ENCODE measurements around the gene WDR26. TPM values are rescaled to one million over a fixed set of nuclear protein-coding genes. Genes with fewer than 3 reads are reported as not detected.
"Not testable (repeated sequence)": the region's sequence is repeated elsewhere in the genome, so short reads cannot be mapped to it uniquely, and the experiment has no call there.

WDR26 gene
- total RNA-seq, 1 experiment from 2014 or later = 52.6 TPM

DNA sequence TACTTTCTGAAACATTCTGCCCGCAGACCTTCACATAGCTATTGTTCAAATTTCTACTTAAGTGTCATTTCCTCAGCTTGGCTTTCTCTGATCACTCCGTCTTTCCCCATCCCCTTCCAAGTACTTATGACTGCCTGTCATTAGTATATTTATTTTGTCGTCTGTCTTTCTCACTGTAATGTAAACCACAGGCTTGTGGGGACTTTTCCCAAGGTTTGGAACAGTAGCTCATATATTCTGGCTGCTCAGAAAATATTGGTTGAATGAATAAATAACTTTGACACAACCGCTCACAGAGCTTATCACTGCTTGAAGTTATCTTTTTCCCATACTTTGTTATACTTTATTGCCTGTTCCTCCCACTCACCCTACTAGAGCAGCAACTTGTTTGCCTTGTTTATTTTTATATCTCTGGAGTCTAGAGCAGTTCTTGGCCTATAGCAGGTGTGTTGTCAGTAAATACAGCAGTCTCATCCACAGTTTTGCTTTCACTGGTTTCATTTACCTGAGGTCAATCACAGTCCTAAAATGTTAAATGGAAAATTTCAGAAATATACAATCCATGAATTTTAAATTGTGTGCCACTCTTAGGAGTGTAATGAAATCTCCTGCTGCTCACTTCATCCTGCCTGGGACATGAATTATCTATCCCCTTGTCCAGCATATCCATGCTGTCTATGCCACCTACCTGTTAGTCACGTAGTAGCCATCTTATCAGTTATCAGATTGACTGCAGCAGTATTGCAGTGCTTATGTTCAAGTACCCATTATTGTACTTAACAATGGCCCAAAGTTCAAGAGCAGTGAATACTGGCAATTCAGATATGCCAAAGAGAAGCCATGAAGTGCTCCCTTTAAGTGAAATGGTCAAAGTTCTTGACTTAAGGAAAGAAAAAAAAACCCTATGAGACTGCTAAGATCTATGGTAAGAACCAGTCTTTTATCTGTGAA is 80.3 kb downstream of the WDR26 start:
- DNase-seq (ENCODE audit: extremely low read depth, low read depth) = no peak

DNA sequence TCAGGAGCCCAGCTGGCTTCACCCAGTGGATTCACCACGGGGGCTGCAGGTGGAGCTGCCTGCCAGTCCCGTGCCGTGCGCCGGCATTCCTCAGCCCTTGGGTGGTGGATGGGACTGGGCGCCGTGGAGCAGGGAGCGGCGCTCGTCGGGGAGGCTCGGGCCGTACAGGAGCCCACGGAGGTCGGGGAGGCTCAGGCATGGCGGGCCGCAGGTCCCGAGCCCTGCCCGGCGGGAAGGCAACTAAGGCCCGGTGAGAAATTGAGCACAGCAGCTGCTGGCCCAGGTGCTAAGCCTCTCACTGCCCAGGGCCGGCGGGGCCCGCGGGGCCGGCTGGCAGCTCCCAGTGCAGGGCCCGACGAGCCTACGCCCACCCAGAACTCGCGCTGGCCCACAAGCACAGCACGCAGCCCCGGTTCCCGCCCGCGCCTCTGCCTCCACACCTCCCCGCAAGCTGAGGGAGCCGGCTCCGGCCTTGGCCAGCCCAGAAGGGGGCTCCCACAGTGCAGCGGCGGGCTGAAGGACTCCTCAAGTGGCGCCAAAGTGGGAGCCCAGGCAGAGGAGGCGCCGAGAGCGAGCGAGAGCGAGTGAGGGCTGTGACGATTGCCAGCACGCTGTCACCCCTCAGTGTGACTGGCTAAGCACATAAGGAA is 82.0 kb downstream of the WDR26 start:
- DNase-seq (ENCODE audit: extremely low read depth, low read depth) = not testable (repeated sequence)

GRCh38 chr1:224349716-224350115 is 84.9 kb downstream of the WDR26 start:
- DNase-seq (ENCODE audit: extremely low read depth, low read depth) = not testable (repeated sequence)

DNA sequence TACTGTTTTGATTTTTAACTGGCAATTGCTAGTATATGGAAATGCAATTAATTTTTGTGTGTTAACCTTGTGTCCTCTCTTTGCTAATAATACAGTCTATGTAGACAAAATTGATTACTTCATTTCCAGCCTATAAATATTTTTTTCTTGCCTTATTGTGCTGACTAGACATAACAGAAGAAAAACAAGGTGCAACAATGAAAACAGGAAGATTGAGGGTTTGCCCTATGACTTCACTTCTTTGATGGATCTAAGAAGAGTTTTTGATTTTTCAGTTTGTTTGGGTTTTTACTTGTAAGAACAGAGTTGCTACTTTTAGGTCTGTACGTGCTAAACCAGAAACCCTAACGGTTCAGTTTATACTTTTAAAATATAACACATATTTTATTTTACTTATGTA is 86.5 kb downstream of the WDR26 start:
- no peak for DNase-seq (ENCODE audit: extremely low read depth, low read depth)

DNA sequence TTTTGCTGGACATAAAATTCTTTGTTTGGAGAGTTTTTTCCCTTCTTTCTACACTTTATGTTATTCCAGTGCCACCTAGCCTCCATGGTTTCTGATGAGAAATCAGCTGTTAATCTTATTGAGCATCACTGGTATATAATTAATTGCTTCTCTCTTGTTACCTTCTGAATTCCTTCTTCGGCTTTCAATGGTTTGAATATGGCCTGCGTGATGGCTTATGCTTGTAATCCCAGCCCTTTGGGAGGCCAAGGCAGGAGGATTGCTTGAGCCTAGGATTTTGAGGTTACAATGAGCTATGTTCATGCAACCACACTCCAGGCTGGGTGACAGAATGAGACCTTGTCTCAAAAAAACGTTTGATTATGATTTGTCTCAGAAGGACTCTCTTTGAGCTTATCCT is 90.9 kb downstream of the WDR26 start:
- no peak for DNase-seq (ENCODE audit: extremely low read depth, low read depth)

DNA sequence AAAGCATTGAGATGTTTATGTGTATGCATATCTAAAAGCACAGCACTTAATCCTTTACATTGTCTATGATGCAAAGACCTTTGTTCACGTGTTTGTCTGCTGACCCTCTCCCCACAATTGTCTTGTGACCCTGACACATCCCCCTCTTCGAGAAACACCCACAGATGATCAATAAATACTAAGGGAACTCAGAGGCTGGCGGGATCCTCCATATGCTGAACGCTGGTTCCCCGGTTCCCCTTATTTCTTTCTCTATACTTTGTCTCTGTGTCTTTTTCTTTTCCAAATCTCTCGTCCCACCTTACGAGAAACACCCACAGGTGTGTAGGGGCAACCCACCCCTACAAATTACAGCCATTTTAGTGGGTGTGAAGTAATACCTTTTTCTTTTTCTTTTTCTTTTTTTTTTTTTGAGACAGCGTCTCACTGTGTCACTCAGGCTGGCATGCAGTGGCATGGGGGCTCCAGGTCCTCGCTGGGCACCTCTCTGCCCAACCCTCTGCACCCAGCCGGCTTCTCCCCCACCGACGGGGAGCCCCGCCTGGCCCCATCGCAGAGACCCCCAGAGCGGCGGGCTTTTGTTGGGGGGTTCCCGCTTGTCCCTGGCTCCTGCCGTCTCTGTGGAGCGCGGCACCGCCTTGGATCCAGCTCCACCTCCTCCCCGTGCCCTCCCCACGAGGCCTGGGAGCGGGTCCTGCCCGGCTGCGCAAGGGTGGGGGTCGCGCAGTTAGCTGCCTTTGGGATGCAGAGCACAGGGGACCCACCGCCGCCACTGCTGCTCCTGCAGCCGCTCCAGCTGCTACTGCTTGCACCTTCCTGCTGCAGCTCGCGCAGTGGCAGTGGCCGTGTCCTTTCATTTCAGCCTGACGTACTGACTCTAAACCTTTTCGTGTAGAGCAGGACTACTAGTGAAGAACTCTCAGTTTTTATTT is 93.9 kb downstream of the WDR26 start:
- DNase-seq (ENCODE audit: extremely low read depth, low read depth) = not testable (repeated sequence)

DNA sequence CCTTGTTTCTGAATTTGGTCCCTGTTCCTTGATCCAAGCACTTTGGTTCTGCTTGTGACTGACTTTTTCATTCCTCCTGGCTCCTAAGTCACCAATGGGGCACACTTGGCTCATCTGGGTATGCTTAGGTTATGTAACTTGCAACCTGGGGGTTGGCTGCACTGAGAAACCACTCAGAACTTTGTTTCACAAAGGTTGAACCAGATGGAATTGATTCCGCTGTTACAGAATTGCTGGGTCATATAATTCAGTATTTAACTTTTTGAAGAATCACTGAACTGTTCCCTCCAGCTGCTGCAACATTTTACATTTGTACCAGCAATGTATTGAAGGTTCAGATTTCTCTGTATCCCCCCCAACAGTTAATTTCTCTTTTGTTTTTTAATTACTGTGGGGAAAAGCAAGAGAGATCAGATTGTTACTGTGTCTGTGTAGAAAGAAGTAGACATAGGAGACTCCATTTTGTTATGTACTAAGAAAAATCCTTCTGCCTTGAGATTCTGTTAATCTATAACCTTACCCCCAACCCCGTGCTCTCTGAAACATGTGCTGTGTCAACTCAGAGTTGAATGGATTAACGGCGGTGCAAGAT is 95.1 kb downstream of the WDR26 start:
- no peak for DNase-seq (ENCODE audit: extremely low read depth, low read depth)

DNA sequence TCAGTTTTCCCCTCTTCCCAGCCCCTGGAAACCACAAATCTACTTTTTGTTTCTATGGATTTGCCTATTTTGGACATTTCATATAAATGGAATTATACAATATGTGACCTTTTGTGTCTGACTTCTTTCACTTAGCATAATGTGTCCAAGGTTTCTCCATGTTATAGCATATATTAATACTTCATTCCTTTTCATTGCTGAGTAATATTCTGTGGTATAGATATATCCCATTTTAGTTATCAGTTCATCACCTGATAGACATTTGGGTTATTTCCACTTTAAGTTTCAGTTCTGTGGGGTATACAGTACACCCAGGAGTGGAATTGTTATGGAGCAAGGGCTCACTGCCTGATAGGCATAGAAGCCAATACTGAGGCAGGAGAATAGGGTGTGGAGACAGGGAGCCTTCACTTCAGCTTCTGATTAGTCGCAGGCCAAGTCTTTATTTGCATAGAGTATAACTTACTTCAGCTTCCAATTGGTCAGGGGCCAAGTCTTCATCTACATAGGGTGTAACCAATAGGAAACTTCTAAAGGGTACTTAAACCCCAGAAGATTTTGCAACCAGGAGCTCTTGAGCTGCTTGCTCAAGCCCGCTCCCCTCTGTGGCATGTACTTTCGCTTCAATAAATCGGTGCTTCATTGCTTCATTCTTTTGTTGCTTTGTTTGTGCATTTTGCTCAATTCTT is 96.3 kb downstream of the WDR26 start:
- DNase-seq (ENCODE audit: extremely low read depth, low read depth) = no peak

Small RNA genes lying within 50 kb of the gene (small RNA-seq; reads per million reads assigned to genes)
- 0 to 0.12 reads per million in 2 experiments for gene MIR4742

Other genes with a start within 250 kb of the WDR26 start
- gene NVL, start 104.6 kb downstream of the WDR26 start, total RNA-seq (2014; rRNA removed; shearing (Covaris generic)) = 31.9 and 41.5 TPM in 2 replicates
- gene CNIH4, start 77.9 kb downstream of the WDR26 start, total RNA-seq (2014; rRNA removed; shearing (Covaris generic)) = 197 and 198 TPM in 2 replicates
- gene CNIH3, start 181.5 kb upstream of the WDR26 start, total RNA-seq (2014; rRNA removed; shearing (Covaris generic)) = 0.12 TPM in 1 of 2 replicates, not detected in the other

All from NCI-H460 (cell line).